RPMI8226 (cell line): ENCODE measurements around the gene ARHGAP6.
A peak's percentile ranks its signal among the peaks of the same experiment; 100 is the strongest.

Experiments used
- DNase-seq: peaks from one replicate; pipeline ENCODE4 v3.0.0-alpha.2; 2015

ARHGAP6 gene

GRCh38 chrX:11342673-11343072 is 323.0 kb downstream of the ARHGAP6 start:
- DNase-seq: no peak

GRCh38 chrX:11341274-11342201 is 324.2 kb downstream of the ARHGAP6 start:
- no peak for DNase-seq

GRCh38 chrX:11337292-11338009 is 328.3 kb downstream of the ARHGAP6 start:
- no peak for DNase-seq

- peak; percentile 78 for DNase-seq
These were observed 329.5 kb downstream of the ARHGAP6 start for GRCh38 chrX:11336201-11336600.

- peak; percentile 27 for DNase-seq
These were observed 331.6 kb downstream of the ARHGAP6 start for GRCh38 chrX:11334165-11334564.

GRCh38 chrX:11331788-11332187 is 333.9 kb downstream of the ARHGAP6 start:
- no peak for DNase-seq

GRCh38 chrX:11329021-11329420 is 336.7 kb downstream of the ARHGAP6 start:
- DNase-seq: no peak

- no peak for DNase-seq
These were observed 337.6 kb downstream of the ARHGAP6 start for GRCh38 chrX:11328134-11328533.

GRCh38 chrX:11321986-11322385 is 343.7 kb downstream of the ARHGAP6 start:
- no peak for DNase-seq

- DNase-seq: no peak
These were observed 345.8 kb downstream of the ARHGAP6 start for GRCh38 chrX:11319806-11320520.

GRCh38 chrX:11311706-11312105 is 354.0 kb downstream of the ARHGAP6 start:
- no peak for DNase-seq

GRCh38 chrX:11309220-11309619 is 356.5 kb downstream of the ARHGAP6 start:
- no peak for DNase-seq

GRCh38 chrX:11305641-11306040 is 360.1 kb downstream of the ARHGAP6 start:
- DNase-seq: no peak

- no peak for DNase-seq
These were observed 360.9 kb downstream of the ARHGAP6 start for GRCh38 chrX:11304829-11305228.

GRCh38 chrX:11298600-11298999 is 367.1 kb downstream of the ARHGAP6 start:
- no peak for DNase-seq

- DNase-seq: no peak
These were observed 369.7 kb downstream of the ARHGAP6 start for GRCh38 chrX:11296051-11296450.

GRCh38 chrX:11293113-11293512 is 372.6 kb downstream of the ARHGAP6 start, which contains the start of gene AMELX:
TSS of gene AMELX (plus strand) at chrX:11293413. CDS start at chrX:11294789, 1,376 bp downstream.
- no peak for DNase-seq

GRCh38 chrX:11290416-11291102 is 375.2 kb downstream of the ARHGAP6 start:
- no peak for DNase-seq

- DNase-seq: no peak
These were observed 378.2 kb downstream of the ARHGAP6 start for GRCh38 chrX:11287505-11287904.

- no peak for DNase-seq
These were observed 380.1 kb downstream of the ARHGAP6 start for GRCh38 chrX:11285651-11286050.

- DNase-seq: no peak
These were observed 383.7 kb downstream of the ARHGAP6 start for GRCh38 chrX:11282043-11282442.

GRCh38 chrX:11273544-11273943 is 392.2 kb downstream of the ARHGAP6 start:
- no peak for DNase-seq

GRCh38 chrX:11272863-11273262 is 392.9 kb downstream of the ARHGAP6 start:
- no peak for DNase-seq
